K562 (cell line): ENCODE data around the gene TGDS. TPM values are rescaled to one million over a fixed set of nuclear protein-coding genes. Genes with fewer than 3 reads are reported as not detected.

Experiments used
- ATAC-seq: fragments of 200-7000 bp; cut with Tn5 transposase; 3 replicates; pipeline ENCODE4 v1.9.1; 2020; ENCODE audit warnings: moderate library complexity
- BruUV-seq: library from RNA; stranded (reverse); fragments of 400-500 nt; replicated peaks from 2 replicates; lab custom pipeline; 2021; lab: Mats Ljungman, UMichigan
- CTCF ChIA-PET: fragments of 300-600 bp; formaldehyde crosslinking; extraction: SDS; loops from one replicate; lab custom pipeline; 2021; ENCODE audit warnings: low intra/inter-chr PET ratio; lab: Yijun Ruan, JAX
- POLR2A ChIA-PET: fragments of 300-600, 350-650 bp; sonication (Branson Sonifier 250); formaldehyde crosslinking; extraction: SDS; loops from one replicate; lab custom pipeline; 2021; ENCODE audit warnings: antibody characterized with exemption, inconsistent platforms; lab: Yijun Ruan, JAX
- DNase-seq, 4 experiments: peaks; one replicate each; pipeline versions ENCODE4 v3.0.0 to v3.0.0-alpha.2; 2011 to 2018; ENCODE audit warnings: low spot score in 3 of 4, mixed read lengths in 3 of 4; ENCODE audit errors: extremely low read depth in 1 of 4
- FAIRE-seq: peaks from 2 replicates; lab custom pipeline; 2011; peaks lifted over from hg19 to GRCh38; lab: Jason Lieb, UNC
- H2AFZ ChIP-seq: 2 replicates; pipeline ENCODE4 v1.6.0; 2011; ENCODE audit warnings: low read depth, low read length, control low read depth, inconsistent platforms
- H3K27ac ChIP-seq: fragments of 200-600 bp; 3 replicates; pipeline ENCODE4 v1.8.0; 2011; ENCODE audit warnings: low read depth, mild to moderate bottlenecking, control low read depth, inconsistent platforms, low read length, moderate library complexity, mixed read lengths; ENCODE audit errors: extremely low read depth
- H3K27me3 ChIP-seq, 2 experiments: fragments of 300-600 bp in 1 of 2; 2 replicates in 1 of 2; 3 replicates in 1 of 2; pipeline versions ENCODE4 v1.6.0 to v1.8.0; 2011; ENCODE audit warnings: inconsistent platforms in 2 of 2, low read length in 2 of 2, mild to moderate bottlenecking in 1 of 2, mixed read lengths in 1 of 2, moderate library complexity in 1 of 2; ENCODE audit not compliant: control insufficient read depth in 2 of 2, insufficient read depth in 2 of 2
- H3K36me3 ChIP-seq: fragments of 300-600 bp; 3 replicates; pipeline ENCODE4 v1.8.0; 2011; ENCODE audit warnings: mild to moderate bottlenecking, low read length, inconsistent platforms; ENCODE audit not compliant: control insufficient read depth, insufficient read depth
- H3K4me1 ChIP-seq, 2 experiments: fragments of 200-600 bp in 1 of 2; replicated peaks in 1 of 2; 2 replicates in 1 of 2; 3 replicates in 1 of 2; pipeline versions ENCODE4 v1.5.1 to v1.8.0; 2011; ENCODE audit warnings: inconsistent platforms in 2 of 2, low read length in 2 of 2, mild to moderate bottlenecking in 1 of 2, mixed read lengths in 1 of 2, moderate library complexity in 1 of 2; ENCODE audit not compliant: control insufficient read depth in 2 of 2, insufficient read depth in 2 of 2
- H3K4me2 ChIP-seq: 2 replicates; pipeline ENCODE4 v1.6.1; 2011; ENCODE audit warnings: low read length, control low read depth, inconsistent platforms, mixed read lengths; ENCODE audit not compliant: insufficient read depth
- H3K4me3 ChIP-seq: fragments of 200-600 bp; sonication (generic), shearing (Covaris generic); 2 replicates; pipeline ENCODE4 v1.5.1; 2016; ENCODE audit warnings: control low read depth, inconsistent platforms
- H3K79me2 ChIP-seq: fragments of 200-600 bp; 3 replicates; pipeline ENCODE4 v1.8.0; 2011; ENCODE audit warnings: low read length, inconsistent platforms; ENCODE audit not compliant: control insufficient read depth, insufficient read depth
- H3K9ac ChIP-seq, 2 experiments: 2 replicates each; pipeline versions ENCODE4 v1.6.0 to v1.6.1; 2011; ENCODE audit warnings: low read depth in 2 of 2, low read length in 2 of 2, control low read depth in 1 of 2, inconsistent platforms in 1 of 2, mild to moderate bottlenecking in 1 of 2, mixed read lengths in 1 of 2; ENCODE audit not compliant: insufficient read depth in 1 of 2
- H3K9me1 ChIP-seq: one replicate; pipeline ENCODE4 v1.6.0; 2011; ENCODE audit warnings: inconsistent platforms, mild to moderate bottlenecking, low read length, moderate library complexity; ENCODE audit not compliant: control insufficient read depth, insufficient read depth
- H3K9me3 ChIP-seq: replicated peaks from 2 replicates; pipeline ENCODE4 v1.5.1; 2011; ENCODE audit warnings: low read depth, low read length, inconsistent platforms; ENCODE audit not compliant: control insufficient read depth, insufficient read depth
- H4K20me1 ChIP-seq: replicated peaks from 2 replicates; pipeline ENCODE4 v1.6.1; 2011; ENCODE audit warnings: low read length, inconsistent platforms, mixed read lengths; ENCODE audit not compliant: control insufficient read depth, insufficient read depth
- ARHGAP35 ChIP-seq: fragments of 450-650 bp; IDR thresholded peaks from 2 replicates; pipeline ENCODE4 v1.6.1; 2018; ENCODE audit not compliant: partially characterized antibody
- KAT2B ChIP-seq: IDR thresholded peaks from one replicate; pipeline ENCODE4 v1.6.1; 2012; ENCODE audit warnings: low read depth, mild to moderate bottlenecking, control low read depth, inconsistent platforms, low read length, moderate library complexity
- MYBL2 ChIP-seq, 2 experiments: fragments of 450-650 bp in 1 of 2; sonication (generic) in 1 of 2; formaldehyde crosslinking in 1 of 2; IDR thresholded peaks; 2 replicates each; pipeline versions ENCODE4 v1.6.1 to v1.8.1; 2017 to 2022; ENCODE audit warnings: borderline replicate concordance in 1 of 2, inconsistent platforms in 1 of 2, low read depth in 1 of 2, mild to moderate bottlenecking in 1 of 2, missing genetic modification reagents in 1 of 2, moderate library complexity in 1 of 2
- NONO ChIP-seq, 2 experiments: fragments of 200-400 bp in 1 of 2; fragments of 450-650 bp in 1 of 2; formaldehyde crosslinking in 1 of 2; IDR thresholded peaks; 2 replicates each; pipeline ENCODE4 v1.6.1; 2017; ENCODE audit warnings: low read depth in 2 of 2, mild to moderate bottlenecking in 2 of 2, moderate library complexity in 2 of 2, low read length in 1 of 2
- NR2C1 ChIP-seq, 2 experiments: fragments of 450-650 bp; IDR thresholded peaks; 2 replicates each; pipeline ENCODE4 v1.6.1; 2017; ENCODE audit warnings: mild to moderate bottlenecking in 2 of 2, antibody characterized with exemption in 1 of 2, inconsistent platforms in 1 of 2, missing compliant biosample characterization in 1 of 2, missing genetic modification characterization in 1 of 2
- PHF8 ChIP-seq: fragments of 200-600 bp; sonication (generic); IDR thresholded peaks from 2 replicates; pipeline ENCODE4 v1.6.1; 2012; ENCODE audit warnings: mixed run types, mild to moderate bottlenecking, inconsistent platforms, low read length, moderate library complexity, borderline replicate concordance
- REST ChIP-seq, 2 experiments: fragments of 450-650 bp; formaldehyde crosslinking in 1 of 2; IDR thresholded peaks; 2 replicates each; pipeline versions ENCODE4 v1.4.0 to v1.6.1; 2014 to 2020; ENCODE audit warnings: mild to moderate bottlenecking in 2 of 2, borderline replicate concordance in 1 of 2, low read depth in 1 of 2
- SMARCA5 ChIP-seq: fragments of 450-650 bp; IDR thresholded peaks from 2 replicates; pipeline ENCODE4 v1.6.1; 2016
- SMARCB1 ChIP-seq: IDR thresholded peaks from 2 replicates; pipeline ENCODE4 v1.6.1; 2011; ENCODE audit warnings: improper control_type of control experiment, low read depth; ENCODE audit not compliant: insufficient read length
- SRF ChIP-seq, 2 experiments: fragments of 250-450, 450-650 bp in 1 of 2; sonication (Bioruptor Pico) in 1 of 2; sonication (generic) in 1 of 2; formaldehyde crosslinking; IDR thresholded peaks; 2 replicates each; pipeline versions ENCODE4 v1.5.0 to v1.5.1; 2020 to 2022; ENCODE audit warnings: mild to moderate bottlenecking in 1 of 2, missing genetic modification reagents in 1 of 2
- TAF7 ChIP-seq: fragments of 450-650 bp; IDR thresholded peaks from 2 replicates; pipeline ENCODE4 v1.6.1; 2016; ENCODE audit warnings: missing genetic modification characterization, missing compliant biosample characterization
- ZC3H4 ChIP-seq: sonication (generic); formaldehyde crosslinking; IDR thresholded peaks from 2 replicates; pipeline ENCODE4 v1.9.0; 2021; ENCODE audit warnings: missing genetic modification reagents, borderline replicate concordance
- ZFPM2 ChIP-seq: fragments of 250-450 bp; sonication (Bioruptor Pico); IDR thresholded peaks from 2 replicates; pipeline ENCODE4 v1.5.1; 2022; ENCODE audit warnings: mild to moderate bottlenecking
- WGBS: fragments of 100-300 bp; shearing (Covaris generic); methylation state at CpG from one replicate; pipeline ENCODE4 v1.1.6; 2016; ENCODE audit warnings: low coverage, mixed read lengths; ENCODE audit not compliant: insufficient coverage; ENCODE audit errors: missing lambda C conversion rate; 5-methylcytosine and 5-hydroxymethylcytosine counted together
- in situ Hi-C: fragments of 300-500 bp; cut with MboI; formaldehyde crosslinking; loops from 4 replicates; pipeline ENCODE4 v1.15.0; 2018; ENCODE audit warnings: inconsistent platforms, mixed read lengths
- intact Hi-C: fragments of 100-400 bp; cut with micrococcal nuclease; formaldehyde crosslinking; loops from 2 replicates; pipeline ENCODE4 v1.14.2; 2022
- polyA plus RNA-seq, 8 experiments: library from polyadenylated mRNA; depleted of rRNA in 4 of 8; stranded (reverse) in 5 of 8; unstranded in 3 of 8; fragments of >200 nt; fragmentation: Nextera tagmentation in 2 of 8; fragmentation: Illumina TruSeq in 1 of 8; extraction: Ambion mirVana in 2 of 8; extraction: Trizol in 1 of 8; gene quantifications; 2 replicates each; pipeline versions ENCODE4 v1.2.1 to v1.2.3, GENCODE V29; 2011 to 2014; ENCODE audit warnings: inconsistent platforms in 1 of 8, missing spikeins in 1 of 8
- total RNA-seq, 7 experiments: library from RNA; depleted of rRNA in 6 of 7; stranded (reverse); fragments of >200 nt in 6 of 7; fragmentation: Illumina TruSeq in 2 of 7; extraction: Trizol in 2 of 7; gene quantifications; 2 replicates each; pipeline versions ENCODE4 v1.2.1 to v1.2.3, GENCODE V29; 2011 to 2021; ENCODE audit warnings: low replicate concordance in 1 of 7

Gene TGDS
- total and polyA plus RNA-seq, 9 of the 15 experiments (the other 6 are each of a cell fraction or from before 2014, with no cell fraction given), result 9.9 to 43.7 (median 21.4) TPM

GRCh38 chr13:94630858-94631257 is 34.9 kb upstream of the TGDS start:
- Histone ChIP-seq H4K20me1 (no peaks in the 10 kb centered on the region), H3K27me3 (no peaks in the 10 kb centered on the region), H3K9me1 (no peaks in the 10 kb centered on the region), H3K4me3 (no peak overlapping the region), H3K9ac (no peak overlapping the region), H3K27ac (no peak overlapping the region), H2AFZ (no peak overlapping the region), H3K9me3 (no peaks in the 10 kb centered on the region), H3K4me1 (no peaks in the 10 kb centered on the region), H3K4me2 (no peak overlapping the region), H3K36me3 (peaks cover 8% of the 10 kb centered on the region; the same call in 1 of the 3 replicates), H3K79me2 (no peaks in the 10 kb centered on the region)
- DNase-seq (no peak), ATAC-seq (no peak), FAIRE-seq (no peak)
- ChIA-PET POLR2A (interaction anchor here (0.7 kb wide), 1 partner anchor 137 kb away, joined by 4 read pairs; no protein-coding TSS in a partner anchor), CTCF (no interaction called here)
- in situ Hi-C loops (no loop called here), intact Hi-C loops (no loop called here)
- no TSS peak for BruUV-seq
- WGBS, result 60% methylated on average over 2 of the region's 2 CpGs
- TF ChIP-seq SMARCA5, result no peak
- no peak for TF ChIP-seq TAF7 (tag)
- TF ChIP-seq SRF (CRISPR knock-in tag; IDR thresholded peaks at IDR 0.05), result no peak
- TF ChIP-seq REST (IDR thresholded peaks at IDR 0.05; ENCODE audit: borderline replicate concordance), result no peak
- no peak for TF ChIP-seq REST (CRISPR knock-in tag; IDR thresholded peaks at IDR 0.05; ENCODE audit: low read depth)
- TF ChIP-seq PHF8, result no peak
- TF ChIP-seq MYBL2 (IDR thresholded peaks at IDR 0.05; ENCODE audit: low read depth), result no peak
- no peak for TF ChIP-seq MYBL2 (CRISPR knock-in tag; IDR thresholded peaks at IDR 0.05; ENCODE audit: borderline replicate concordance)
- no peak for TF ChIP-seq ZFPM2 (CRISPR knock-in tag)
- no peak for TF ChIP-seq ZC3H4
- no peak for TF ChIP-seq KAT2B
- no peak for TF ChIP-seq SMARCB1
- TF ChIP-seq NONO (IDR thresholded peaks at IDR 0.05; ENCODE audit: low read depth in 2 of 2, low read length in 1 of 2), result no peak
- TF ChIP-seq NR2C1 (IDR thresholded peaks at IDR 0.05), result no peak
- TF ChIP-seq NR2C1 (tag; IDR thresholded peaks at IDR 0.05), result no peak
- TF ChIP-seq ARHGAP35, result no peak
